HG02588 (cell line): ENCODE results near the gene ICAM5.
"Not testable (repeated sequence)": the region's sequence is repeated elsewhere in the genome, so short reads cannot be mapped to it uniquely, and the experiment has no call there.

Experiments used
- ATAC-seq: cut with Tn5 transposase; IDR thresholded peaks from one replicate; pipeline ENCODE4 v1.9.1; 2021; ENCODE audit warnings: mild to moderate bottlenecking, moderate library complexity; ENCODE audit not compliant: unreplicated experiment

ICAM5 gene

GRCh38 chr19:10336725-10337124, 47.0 kb downstream of the ICAM5 start:
- ATAC-seq = not testable (repeated sequence)

GRCh38 chr19:10338940-10339339, 49.2 kb downstream of the ICAM5 start:
- ATAC-seq = no peak

GRCh38 chr19:10339380-10339960, 49.7 kb downstream of the ICAM5 start, which contains the start of gene ICAM3:
Gene ICAM3 (minus strand): TSS chr19:10339624. CDS start chr19:10339614, 10 bp downstream.
- peak; percentile 76 for ATAC-seq

GRCh38 chr19:10339977-10340376, 50.2 kb downstream of the ICAM5 start:
- no peak for ATAC-seq

- ATAC-seq = no peak
Observed at GRCh38 chr19:10343495-10343894, 53.7 kb downstream of the ICAM5 start.

GRCh38 chr19:10344780-10345179, 55.0 kb downstream of the ICAM5 start:
- ATAC-seq = no peak
